HepG2 (cell line): Measurements from ENCODE around the gene DNAJA2. TPM values are rescaled to one million over a fixed set of nuclear protein-coding genes. Genes with fewer than 3 reads are reported as not detected.
A peak's percentile ranks its signal among the peaks of the same experiment; 100 is the strongest.

Experiments
- ATF1 ChIP-seq: IDR thresholded peaks from 2 replicates; pipeline ENCODE4 v1.6.1; 2016; ENCODE audit warnings: mild to moderate bottlenecking, control low read depth
- KDM6A ChIP-seq: IDR thresholded peaks from 2 replicates; pipeline ENCODE4 v1.6.1; 2016; ENCODE audit warnings: low read depth
- NFIB ChIP-seq: sonication (generic); formaldehyde crosslinking; IDR thresholded peaks from 2 replicates; pipeline ENCODE4 v1.9.0; 2021; ENCODE audit warnings: missing genetic modification reagents, mild to moderate bottlenecking, borderline replicate concordance
- NRL ChIP-seq: sonication (generic); formaldehyde crosslinking; IDR thresholded peaks from 2 replicates; pipeline ENCODE4 v1.5.0; 2020; ENCODE audit warnings: missing genetic modification reagents, mild to moderate bottlenecking, moderate library complexity, borderline replicate concordance
- ONECUT2 ChIP-seq: sonication (generic); formaldehyde crosslinking; IDR thresholded peaks from 2 replicates; pipeline ENCODE4 v1.4.0; 2020; ENCODE audit warnings: missing genetic modification reagents
- PHF20 ChIP-seq: sonication (generic); formaldehyde crosslinking; IDR thresholded peaks from 2 replicates; pipeline ENCODE4 v1.5.0; 2020; ENCODE audit warnings: mild to moderate bottlenecking, missing genetic modification reagents
- SAP130 ChIP-seq: IDR thresholded peaks from 2 replicates; pipeline ENCODE4 v1.6.1; 2016; ENCODE audit warnings: low read depth
- ZFP1 ChIP-seq: IDR thresholded peaks from 2 replicates; pipeline ENCODE4 v1.6.1; 2016
- ZFP41 ChIP-seq: sonication (generic); formaldehyde crosslinking; IDR thresholded peaks from 2 replicates; pipeline ENCODE4 v1.4.0; 2020; ENCODE audit warnings: mild to moderate bottlenecking, missing genetic modification reagents, borderline replicate concordance
- ZMYM3 ChIP-seq: sonication (generic); formaldehyde crosslinking; IDR thresholded peaks from 2 replicates; pipeline ENCODE4 v1.5.1; 2020; ENCODE audit warnings: mild to moderate bottlenecking, missing genetic modification reagents
- ZNF292 ChIP-seq: sonication (generic); formaldehyde crosslinking; IDR thresholded peaks from 2 replicates; pipeline ENCODE4 v1.8.1; 2022; ENCODE audit warnings: mild to moderate bottlenecking, low read depth, missing genetic modification reagents, borderline replicate concordance
- ZNF670 ChIP-seq: sonication (generic); formaldehyde crosslinking; IDR thresholded peaks from 2 replicates; pipeline ENCODE4 v1.8.0; 2022; ENCODE audit warnings: mild to moderate bottlenecking, missing genetic modification reagents, borderline replicate concordance
- ZNF724P ChIP-seq: sonication (generic); formaldehyde crosslinking; IDR thresholded peaks from 2 replicates; pipeline ENCODE4 v1.8.0; 2022; ENCODE audit warnings: missing genetic modification reagents, borderline replicate concordance
- polyA plus RNA-seq, 8 experiments: library from polyadenylated mRNA; depleted of rRNA in 3 of 8; stranded (reverse) in 7 of 8; unstranded in 1 of 8; fragments of >200 nt; fragmentation: Illumina TruSeq in 4 of 8; extraction: Trizol in 4 of 8; gene quantifications; 2 replicates each; pipeline versions ENCODE4 v1.2.1 to v1.2.3, GENCODE V29; 2011 to 2016; ENCODE audit warnings: low read depth in 4 of 8, missing spikeins in 1 of 8, mixed read lengths in 1 of 8; ENCODE audit not compliant: insufficient read depth in 1 of 8
- total RNA-seq, 5 experiments: library from RNA; depleted of rRNA; stranded (reverse); fragments of >200 nt; fragmentation: Illumina TruSeq; extraction: Trizol; gene quantifications; 2 replicates each; pipeline ENCODE4 v1.2.3, GENCODE V29; 2016; ENCODE audit warnings: low read depth in 1 of 5
- TF ChIP-seq, protein P1 (sequence below): sonication (generic); formaldehyde crosslinking; IDR thresholded peaks from 2 replicates; pipeline ENCODE4 v1.8.0; 2022; ENCODE audit warnings: missing genetic modification reagents, mild to moderate bottlenecking, borderline replicate concordance
- TF ChIP-seq, protein P2 (sequence below): sonication (generic); formaldehyde crosslinking; IDR thresholded peaks from 2 replicates; pipeline ENCODE4 v1.8.0; 2022; ENCODE audit warnings: mild to moderate bottlenecking, missing genetic modification reagents, borderline replicate concordance
- TF ChIP-seq, protein P3 (sequence below): fragments of 450-650 bp; IDR thresholded peaks from 2 replicates; pipeline ENCODE4 v1.6.1; 2017; ENCODE audit warnings: mild to moderate bottlenecking
- TF ChIP-seq, protein P4 (sequence below): sonication (generic); formaldehyde crosslinking; IDR thresholded peaks from 2 replicates; pipeline ENCODE4 v1.4.0; 2020; ENCODE audit warnings: low read depth, missing genetic modification reagents
- TF ChIP-seq, protein P5 (sequence below): sonication (generic); formaldehyde crosslinking; conservative IDR thresholded peaks from 2 replicates; pipeline ENCODE4 v1.4.0; 2020; ENCODE audit warnings: missing genetic modification reagents

The DNAJA2 gene
- total and polyA plus RNA-seq, 2 of the 13 experiments (the other 11 are each of a cell fraction or from before 2014, with no cell fraction given): 25.4 to 176 TPM

DNA sequence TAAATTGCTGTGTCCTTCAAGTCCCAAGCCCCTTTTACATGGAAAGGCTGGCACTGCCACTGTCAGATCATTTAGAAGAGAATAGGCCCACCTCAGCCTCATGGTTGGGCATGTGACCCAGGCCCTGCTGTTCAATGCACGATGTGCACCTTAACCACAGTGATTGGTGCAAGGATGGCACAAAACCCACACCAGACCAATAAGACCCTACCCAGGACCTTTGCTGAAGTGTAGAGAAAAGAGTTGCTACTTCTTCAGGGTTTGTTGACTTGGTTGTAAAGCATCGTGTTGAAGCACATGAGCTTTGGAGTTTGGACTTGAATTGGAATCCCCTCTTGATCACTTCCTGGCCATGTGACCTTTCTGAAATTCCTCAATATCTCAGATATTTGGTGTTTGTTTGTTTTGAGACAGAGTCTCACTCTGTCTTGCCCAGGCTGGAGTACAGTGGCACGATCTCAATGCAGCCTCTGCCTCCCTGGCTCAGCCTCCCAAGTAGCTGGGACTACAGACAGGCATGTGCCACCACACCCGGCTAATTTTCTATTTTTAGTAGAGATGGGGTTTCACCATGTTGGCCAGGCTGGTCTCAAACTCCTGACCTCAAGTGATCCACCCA is 24.8 kb downstream of the DNAJA2 start (continued):
- TF ChIP-seq, protein P1, sequence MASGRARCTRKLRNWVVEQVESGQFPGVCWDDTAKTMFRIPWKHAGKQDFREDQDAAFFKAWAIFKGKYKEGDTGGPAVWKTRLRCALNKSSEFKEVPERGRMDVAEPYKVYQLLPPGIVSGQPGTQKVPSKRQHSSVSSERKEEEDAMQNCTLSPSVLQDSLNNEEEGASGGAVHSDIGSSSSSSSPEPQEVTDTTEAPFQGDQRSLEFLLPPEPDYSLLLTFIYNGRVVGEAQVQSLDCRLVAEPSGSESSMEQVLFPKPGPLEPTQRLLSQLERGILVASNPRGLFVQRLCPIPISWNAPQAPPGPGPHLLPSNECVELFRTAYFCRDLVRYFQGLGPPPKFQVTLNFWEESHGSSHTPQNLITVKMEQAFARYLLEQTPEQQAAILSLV (CRISPR knock-in tag): 0 out of 2 replicates have a peak, but pooled peaks have one; percentile 7
- TF ChIP-seq ZNF670 (CRISPR knock-in tag) (peak; percentile 72; the same call in 1 of the 2 replicates), ZMYM3 (CRISPR knock-in tag) (peak; percentile 5; the same call in 1 of the 2 replicates), ZNF724P (CRISPR knock-in tag) (no peak), PHF20 (no peak), ZNF292 (CRISPR knock-in tag) (0 out of 2 replicates have a peak, but pooled peaks have one; percentile 19), ONECUT2 (CRISPR knock-in tag) (no peak), ZFP1 (no peak), NFIB (CRISPR knock-in tag) (no peak), NRL (CRISPR knock-in tag) (no peak), SAP130 (CRISPR knock-in tag) (peak; percentile 68), KDM6A (CRISPR knock-in tag) (peak; percentile 70; the same call in 1 of the 2 replicates), ZFP41 (CRISPR knock-in tag) (0 out of 2 replicates have a peak, but pooled peaks have one; percentile 34), ATF1 (no peak)
- TF ChIP-seq, protein P2, sequence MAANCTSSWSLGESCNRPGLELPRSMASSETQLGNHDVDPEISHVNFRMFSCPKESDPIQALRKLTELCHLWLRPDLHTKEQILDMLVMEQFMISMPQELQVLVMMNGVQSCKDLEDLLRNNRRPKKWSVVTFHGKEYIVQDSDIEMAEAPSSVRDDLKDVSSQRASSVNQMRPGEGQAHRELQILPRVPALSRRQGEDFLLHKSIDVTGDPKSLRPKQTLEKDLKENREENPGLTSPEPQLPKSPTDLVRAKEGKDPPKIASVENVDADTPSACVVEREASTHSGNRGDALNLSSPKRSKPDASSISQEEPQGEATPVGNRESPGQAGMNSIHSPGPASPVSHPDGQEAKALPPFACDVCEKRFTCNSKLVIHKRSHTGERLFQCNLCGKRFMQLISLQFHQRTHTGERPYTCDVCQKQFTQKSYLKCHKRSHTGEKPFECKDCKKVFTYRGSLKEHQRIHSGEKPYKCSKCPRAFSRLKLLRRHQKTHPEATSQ (CRISPR knock-in tag): 0 out of 2 replicates have a peak, but pooled peaks have one; percentile 64
- TF ChIP-seq, protein P3, sequence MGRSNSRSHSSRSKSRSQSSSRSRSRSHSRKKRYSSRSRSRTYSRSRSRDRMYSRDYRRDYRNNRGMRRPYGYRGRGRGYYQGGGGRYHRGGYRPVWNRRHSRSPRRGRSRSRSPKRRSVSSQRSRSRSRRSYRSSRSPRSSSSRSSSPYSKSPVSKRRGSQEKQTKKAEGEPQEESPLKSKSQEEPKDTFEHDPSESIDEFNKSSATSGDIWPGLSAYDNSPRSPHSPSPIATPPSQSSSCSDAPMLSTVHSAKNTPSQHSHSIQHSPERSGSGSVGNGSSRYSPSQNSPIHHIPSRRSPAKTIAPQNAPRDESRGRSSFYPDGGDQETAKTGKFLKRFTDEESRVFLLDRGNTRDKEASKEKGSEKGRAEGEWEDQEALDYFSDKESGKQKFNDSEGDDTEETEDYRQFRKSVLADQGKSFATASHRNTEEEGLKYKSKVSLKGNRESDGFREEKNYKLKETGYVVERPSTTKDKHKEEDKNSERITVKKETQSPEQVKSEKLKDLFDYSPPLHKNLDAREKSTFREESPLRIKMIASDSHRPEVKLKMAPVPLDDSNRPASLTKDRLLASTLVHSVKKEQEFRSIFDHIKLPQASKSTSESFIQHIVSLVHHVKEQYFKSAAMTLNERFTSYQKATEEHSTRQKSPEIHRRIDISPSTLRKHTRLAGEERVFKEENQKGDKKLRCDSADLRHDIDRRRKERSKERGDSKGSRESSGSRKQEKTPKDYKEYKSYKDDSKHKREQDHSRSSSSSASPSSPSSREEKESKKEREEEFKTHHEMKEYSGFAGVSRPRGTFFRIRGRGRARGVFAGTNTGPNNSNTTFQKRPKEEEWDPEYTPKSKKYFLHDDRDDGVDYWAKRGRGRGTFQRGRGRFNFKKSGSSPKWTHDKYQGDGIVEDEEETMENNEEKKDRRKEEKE: no peak
- TF ChIP-seq, protein P4, sequence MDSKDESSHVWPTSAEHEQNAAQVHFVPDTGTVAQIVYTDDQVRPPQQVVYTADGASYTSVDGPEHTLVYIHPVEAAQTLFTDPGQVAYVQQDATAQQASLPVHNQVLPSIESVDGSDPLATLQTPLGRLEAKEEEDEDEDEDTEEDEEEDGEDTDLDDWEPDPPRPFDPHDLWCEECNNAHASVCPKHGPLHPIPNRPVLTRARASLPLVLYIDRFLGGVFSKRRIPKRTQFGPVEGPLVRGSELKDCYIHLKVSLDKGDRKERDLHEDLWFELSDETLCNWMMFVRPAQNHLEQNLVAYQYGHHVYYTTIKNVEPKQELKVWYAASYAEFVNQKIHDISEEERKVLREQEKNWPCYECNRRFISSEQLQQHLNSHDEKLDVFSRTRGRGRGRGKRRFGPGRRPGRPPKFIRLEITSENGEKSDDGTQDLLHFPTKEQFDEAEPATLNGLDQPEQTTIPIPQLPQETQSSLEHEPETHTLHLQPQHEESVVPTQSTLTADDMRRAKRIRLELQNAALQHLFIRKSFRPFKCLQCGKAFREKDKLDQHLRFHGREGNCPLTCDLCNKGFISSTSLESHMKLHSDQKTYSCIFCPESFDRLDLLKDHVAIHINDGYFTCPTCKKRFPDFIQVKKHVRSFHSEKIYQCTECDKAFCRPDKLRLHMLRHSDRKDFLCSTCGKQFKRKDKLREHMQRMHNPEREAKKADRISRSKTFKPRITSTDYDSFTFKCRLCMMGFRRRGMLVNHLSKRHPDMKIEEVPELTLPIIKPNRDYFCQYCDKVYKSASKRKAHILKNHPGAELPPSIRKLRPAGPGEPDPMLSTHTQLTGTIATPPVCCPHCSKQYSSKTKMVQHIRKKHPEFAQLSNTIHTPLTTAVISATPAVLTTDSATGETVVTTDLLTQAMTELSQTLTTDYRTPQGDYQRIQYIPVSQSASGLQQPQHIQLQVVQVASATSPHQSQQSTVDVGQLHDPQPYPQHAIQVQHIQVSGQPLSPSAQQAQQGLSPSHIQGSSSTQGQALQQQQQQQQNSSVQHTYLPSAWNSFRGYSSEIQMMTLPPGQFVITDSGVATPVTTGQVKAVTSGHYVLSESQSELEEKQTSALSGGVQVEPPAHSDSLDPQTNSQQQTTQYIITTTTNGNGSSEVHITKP (CRISPR knock-in tag): no peak
- TF ChIP-seq, protein P5, sequence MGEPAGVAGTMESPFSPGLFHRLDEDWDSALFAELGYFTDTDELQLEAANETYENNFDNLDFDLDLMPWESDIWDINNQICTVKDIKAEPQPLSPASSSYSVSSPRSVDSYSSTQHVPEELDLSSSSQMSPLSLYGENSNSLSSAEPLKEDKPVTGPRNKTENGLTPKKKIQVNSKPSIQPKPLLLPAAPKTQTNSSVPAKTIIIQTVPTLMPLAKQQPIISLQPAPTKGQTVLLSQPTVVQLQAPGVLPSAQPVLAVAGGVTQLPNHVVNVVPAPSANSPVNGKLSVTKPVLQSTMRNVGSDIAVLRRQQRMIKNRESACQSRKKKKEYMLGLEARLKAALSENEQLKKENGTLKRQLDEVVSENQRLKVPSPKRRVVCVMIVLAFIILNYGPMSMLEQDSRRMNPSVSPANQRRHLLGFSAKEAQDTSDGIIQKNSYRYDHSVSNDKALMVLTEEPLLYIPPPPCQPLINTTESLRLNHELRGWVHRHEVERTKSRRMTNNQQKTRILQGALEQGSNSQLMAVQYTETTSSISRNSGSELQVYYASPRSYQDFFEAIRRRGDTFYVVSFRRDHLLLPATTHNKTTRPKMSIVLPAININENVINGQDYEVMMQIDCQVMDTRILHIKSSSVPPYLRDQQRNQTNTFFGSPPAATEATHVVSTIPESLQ (CRISPR knock-in tag): no peak
